Femur (tissue), 1 donor: ENCODE data around the gene RIBC2.
"Not testable (repeated sequence)": the region's sequence is repeated elsewhere in the genome, so short reads cannot be mapped to it uniquely, and the experiment has no call there.

Source experiments
- DNase-seq: peaks from one replicate; pipeline ENCODE4 v3.0.0-alpha.2; 2017

The RIBC2 gene

GRCh38 chr22:45425531-45426265 lies 12.2 kb downstream of the RIBC2 start:
- no peak for DNase-seq

- no peak for DNase-seq
Observed at GRCh38 chr22:45426387-45426786, 12.9 kb downstream of the RIBC2 start.

- no peak for DNase-seq
Observed at GRCh38 chr22:45427114-45427513, 13.6 kb downstream of the RIBC2 start.

GRCh38 chr22:45428391-45429385 lies 15.2 kb downstream of the RIBC2 start:
- no peak for DNase-seq

GRCh38 chr22:45429424-45429823 lies 15.9 kb downstream of the RIBC2 start:
- no peak for DNase-seq

GRCh38 chr22:45429981-45430775 lies 16.7 kb downstream of the RIBC2 start:
- DNase-seq: no peak

GRCh38 chr22:45430871-45431270 lies 17.4 kb downstream of the RIBC2 start:
- DNase-seq: peak; percentile 13

GRCh38 chr22:45434981-45435380 lies 21.5 kb downstream of the RIBC2 start:
- DNase-seq: no peak

- DNase-seq: peak; percentile 92
Observed at GRCh38 chr22:45435544-45436139, 22.1 kb downstream of the RIBC2 start.

GRCh38 chr22:45436871-45437517 lies 23.5 kb downstream of the RIBC2 start:
- DNase-seq: not testable (repeated sequence)

- no peak for DNase-seq
Observed at GRCh38 chr22:45438336-45438735, 24.8 kb downstream of the RIBC2 start.

- not testable (repeated sequence) for DNase-seq
Observed at GRCh38 chr22:45440688-45441087, 27.2 kb downstream of the RIBC2 start.

- DNase-seq: peak; percentile 75
Observed at GRCh38 chr22:45441138-45441537, 27.6 kb downstream of the RIBC2 start.

GRCh38 chr22:45442116-45442515 lies 28.6 kb downstream of the RIBC2 start:
- no peak for DNase-seq

- no peak for DNase-seq
Observed at GRCh38 chr22:45444168-45444567, 30.7 kb downstream of the RIBC2 start.

GRCh38 chr22:45445031-45445710 lies 31.7 kb downstream of the RIBC2 start:
- DNase-seq: no peak

- no peak for DNase-seq
Observed at GRCh38 chr22:45446216-45446615, 32.7 kb downstream of the RIBC2 start.

- not testable (repeated sequence) for DNase-seq
Observed at GRCh38 chr22:45447596-45447995, 34.1 kb downstream of the RIBC2 start.

- DNase-seq: peak; percentile 88
Observed at GRCh38 chr22:45448431-45448830, 34.9 kb downstream of the RIBC2 start.

- not testable (repeated sequence) for DNase-seq
Observed at GRCh38 chr22:45449442-45449841, 35.9 kb downstream of the RIBC2 start.

- DNase-seq: no peak
Observed at GRCh38 chr22:45450101-45450785, 36.8 kb downstream of the RIBC2 start.
